OCI-LY7 (cell line): ENCODE results near the gene PEBP1. TPM values are rescaled to one million over a fixed set of nuclear protein-coding genes. Genes with fewer than 3 reads are reported as not detected.

Source experiments
- BruUV-seq: library from RNA; stranded (reverse); fragments of 400-500 nt; replicated peaks from 2 replicates; lab custom pipeline; 2021; lab: Mats Ljungman, UMichigan
- CTCF ChIA-PET: fragments of 300-600 bp; sonication (Branson Sonifier 250); formaldehyde crosslinking; loops from one replicate; lab custom pipeline; 2022; ENCODE audit warnings: antibody characterized with exemption; ENCODE audit not compliant: unreplicated experiment; lab: Charles Lee
- POLR2A ChIA-PET: fragments of 300-600 bp; sonication (Branson Sonifier 250); formaldehyde crosslinking; loops from one replicate; lab custom pipeline; 2022; ENCODE audit warnings: antibody characterized with exemption; lab: Charles Lee
- DNase-seq: peaks from one replicate; pipeline ENCODE4 v3.0.0-alpha.2; 2015; ENCODE audit warnings: low spot score
- H2AFZ ChIP-seq: fragments of 200-600 bp; sonication (generic), shearing (Covaris generic); 2 replicates; pipeline ENCODE4 v1.6.1; 2014; ENCODE audit warnings: mild to moderate bottlenecking, antibody characterized with exemption, low read length, moderate library complexity
- H3K27ac ChIP-seq: fragments of 200-600 bp; sonication (generic); 2 replicates; pipeline ENCODE4 v1.5.1; 2014; ENCODE audit warnings: mixed run types, low read depth, mild to moderate bottlenecking, moderate library complexity, low read length, inconsistent platforms; ENCODE audit not compliant: poor library complexity, severe bottlenecking
- H3K36me3 ChIP-seq: fragments of 200-600 bp; sonication (generic); 2 replicates; pipeline ENCODE4 v1.6.1; 2014; ENCODE audit warnings: mild to moderate bottlenecking, antibody characterized with exemption, low read length, moderate library complexity, mixed read lengths; ENCODE audit not compliant: insufficient read depth
- H3K4me1 ChIP-seq: fragments of 200-600 bp; sonication (generic); 2 replicates; pipeline ENCODE4 v1.5.1; 2014; ENCODE audit warnings: mild to moderate bottlenecking, low read length; ENCODE audit not compliant: insufficient read depth, poor library complexity, severe bottlenecking
- H3K4me2 ChIP-seq: fragments of 200-600 bp; sonication (generic); 2 replicates; pipeline ENCODE4 v1.6.1; 2014; ENCODE audit warnings: mild to moderate bottlenecking, low read length
- H3K4me3 ChIP-seq: fragments of 200-600 bp; sonication (generic); 2 replicates; pipeline ENCODE4 v1.5.1; 2014; ENCODE audit warnings: mild to moderate bottlenecking, low read depth, low read length; ENCODE audit not compliant: poor library complexity, severe bottlenecking
- H3K79me2 ChIP-seq: fragments of 200-600 bp; sonication (generic); 2 replicates; pipeline ENCODE4 v1.6.1; 2016; ENCODE audit warnings: low read depth, mild to moderate bottlenecking, low read length, moderate library complexity, mixed read lengths; ENCODE audit not compliant: insufficient read depth
- H3K9me2 ChIP-seq: fragments of 200-600 bp; sonication (generic); 2 replicates; pipeline ENCODE4 v1.6.1; 2016; ENCODE audit warnings: mild to moderate bottlenecking, low read length, mixed read lengths; ENCODE audit not compliant: insufficient read depth
- H3K9me3 ChIP-seq: fragments of 200-600 bp; sonication (generic); 2 replicates; pipeline ENCODE4 v1.6.1; 2014; ENCODE audit warnings: mild to moderate bottlenecking, mixed run types, low read length, mixed read lengths
- H4K20me1 ChIP-seq: fragments of 200-600 bp; sonication (generic); 2 replicates; pipeline ENCODE4 v1.6.1; 2014; ENCODE audit warnings: mild to moderate bottlenecking, antibody characterized with exemption, low read length, moderate library complexity, mixed read lengths; ENCODE audit not compliant: insufficient read depth
- CTCF ChIP-seq: fragments of 200-600 bp; sonication (generic); conservative IDR thresholded peaks from 2 replicates; pipeline ENCODE4 v1.5.1; 2014; ENCODE audit warnings: mild to moderate bottlenecking, antibody characterized with exemption, low read length, moderate library complexity, mixed read lengths
- EZH2phosphoT487 ChIP-seq: fragments of 200-600 bp; sonication (generic); IDR thresholded peaks from 2 replicates; pipeline ENCODE4 v1.6.1; 2018; ENCODE audit warnings: low read depth, borderline replicate concordance, mild to moderate bottlenecking, mixed run types, antibody characterized with exemption, low read length, moderate library complexity, mixed read lengths
- intact Hi-C: fragments of 100-400 bp; cut with micrococcal nuclease; formaldehyde crosslinking; loops from one replicate; pipeline ENCODE4 v1.10.0; 2022; ENCODE audit not compliant: unreplicated experiment
- total RNA-seq, 2 experiments: library from RNA; depleted of rRNA in 1 of 2; stranded (reverse); fragments of >200 nt in 1 of 2; shearing (Covaris generic) in 1 of 2; gene quantifications; 2 replicates each; pipeline ENCODE4 v1.2.3, GENCODE V29; 2014 to 2022

PEBP1 gene
- total RNA-seq, 2 experiments from 2014 or later: 128 to 154 TPM

GRCh38 chr12:118122264-118122663 lies 13.7 kb upstream of the PEBP1 start:
- no peak for DNase-seq
- CTCF ChIA-PET: no interaction called here

GRCh38 chr12:118124333-118124874 lies 11.5 kb upstream of the PEBP1 start:
- POLR2A ChIA-PET: interaction anchor here (2.0 kb wide), 1 partner anchor 11 kb away, joined by 11 read pairs; the partner anchor contains the start of gene PEBP1
- H3K36me3 ChIP-seq: no peaks in the 10 kb centered on the region
- H3K9me2 ChIP-seq: no peaks in the 10 kb centered on the region
- H3K4me1 ChIP-seq: peaks cover 5% of the 10 kb centered on the region
- DNase-seq: no peak
- TF ChIP-seq CTCF (no peak), EZH2phosphoT487 (no peak)
- H3K79me2 ChIP-seq: no peaks in the 10 kb centered on the region
- no peak overlapping the region for H3K4me2 ChIP-seq
- no peak overlapping the region for H2AFZ ChIP-seq
- H4K20me1 ChIP-seq: no peaks in the 10 kb centered on the region
- no peak overlapping the region for H3K27ac ChIP-seq
- no peak overlapping the region for H3K4me3 ChIP-seq
- CTCF ChIA-PET: no interaction called here
- BruUV-seq: no TSS peak
- intact Hi-C loops: no loop called here
- no peaks in the 10 kb centered on the region for H3K9me3 ChIP-seq

More at GRCh38 chr12:118122264-118122663, 13.7 kb upstream of the PEBP1 start:
- Histone ChIP-seq H3K9me2 (no peaks in the 10 kb centered on the region), H4K20me1 (no peaks in the 10 kb centered on the region), H3K4me3 (no peak overlapping the region), H2AFZ (no peak overlapping the region), H3K79me2 (no peaks in the 10 kb centered on the region), H3K4me1 (peaks cover 5% of the 10 kb centered on the region), H3K36me3 (no peaks in the 10 kb centered on the region), H3K4me2 (no peak overlapping the region), H3K9me3 (no peaks in the 10 kb centered on the region), H3K27ac (no peak overlapping the region)
- TF ChIP-seq EZH2phosphoT487 (no peak), CTCF (no peak)
- intact Hi-C loops: no loop called here
- no TSS peak for BruUV-seq
- POLR2A ChIA-PET: no interaction called here

GRCh38 chr12:118125743-118126118 lies 10.2 kb upstream of the PEBP1 start:
- no peak overlapping the region for H3K27ac ChIP-seq
- no TSS peak for BruUV-seq
- H3K9me2 ChIP-seq: no peaks in the 10 kb centered on the region
- no peaks in the 10 kb centered on the region for H3K9me3 ChIP-seq
- ChIA-PET CTCF (no interaction called here), POLR2A (interaction anchor here (2.0 kb wide), 1 partner anchor 10 kb away, joined by 11 read pairs; the partner anchor contains the start of gene PEBP1)
- no peak overlapping the region for H3K4me3 ChIP-seq
- peaks cover under 1% of the 10 kb centered on the region for H3K4me1 ChIP-seq
- intact Hi-C loops: no loop called here
- no peaks in the 10 kb centered on the region for H3K79me2 ChIP-seq
- no peaks in the 10 kb centered on the region for H4K20me1 ChIP-seq
- no peaks in the 10 kb centered on the region for H3K36me3 ChIP-seq
- no peak overlapping the region for H2AFZ ChIP-seq
- DNase-seq: no peak
- TF ChIP-seq CTCF (no peak), EZH2phosphoT487 (no peak)
- H3K4me2 ChIP-seq: no peak overlapping the region
